GM12864 (cell line): ENCODE results near the gene POU2F1.

Experiments used
- DNase-seq: peaks from one replicate; pipeline ENCODE4 v3.0.0-alpha.2; 2011; ENCODE audit warnings: low read depth
- H3K4me3 ChIP-seq: 2 replicates; pipeline ENCODE4 v1.5.1; 2011; ENCODE audit warnings: mild to moderate bottlenecking, low read depth, low read length, control low read depth
- TF ChIP-seq, protein P1 (sequence below): IDR thresholded peaks from 2 replicates; pipeline ENCODE4 v1.5.1; 2011; ENCODE audit warnings: low read depth, mild to moderate bottlenecking, moderate library complexity, low read length, control low read depth, inconsistent platforms; ENCODE audit errors: missing control alignments

POU2F1 gene

DNA sequence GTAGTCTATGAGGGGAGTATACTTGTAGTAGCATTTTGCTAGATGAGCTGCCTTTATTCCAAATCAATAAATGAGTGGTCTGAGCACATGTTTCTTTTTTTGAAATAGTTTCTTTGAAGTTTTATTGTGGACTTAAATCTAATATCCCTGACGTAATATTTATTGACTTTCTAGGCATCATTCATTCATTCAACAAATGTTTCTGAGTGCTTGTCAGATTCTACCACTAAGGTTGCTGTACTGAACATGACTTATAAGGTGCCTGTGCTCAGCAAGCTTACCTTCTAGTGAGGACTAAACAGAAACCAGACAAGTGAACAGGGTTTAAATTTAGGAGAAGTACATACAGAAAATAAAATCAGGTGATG lies 68.4 kb downstream of the POU2F1 start:
- TF ChIP-seq, protein P1, sequence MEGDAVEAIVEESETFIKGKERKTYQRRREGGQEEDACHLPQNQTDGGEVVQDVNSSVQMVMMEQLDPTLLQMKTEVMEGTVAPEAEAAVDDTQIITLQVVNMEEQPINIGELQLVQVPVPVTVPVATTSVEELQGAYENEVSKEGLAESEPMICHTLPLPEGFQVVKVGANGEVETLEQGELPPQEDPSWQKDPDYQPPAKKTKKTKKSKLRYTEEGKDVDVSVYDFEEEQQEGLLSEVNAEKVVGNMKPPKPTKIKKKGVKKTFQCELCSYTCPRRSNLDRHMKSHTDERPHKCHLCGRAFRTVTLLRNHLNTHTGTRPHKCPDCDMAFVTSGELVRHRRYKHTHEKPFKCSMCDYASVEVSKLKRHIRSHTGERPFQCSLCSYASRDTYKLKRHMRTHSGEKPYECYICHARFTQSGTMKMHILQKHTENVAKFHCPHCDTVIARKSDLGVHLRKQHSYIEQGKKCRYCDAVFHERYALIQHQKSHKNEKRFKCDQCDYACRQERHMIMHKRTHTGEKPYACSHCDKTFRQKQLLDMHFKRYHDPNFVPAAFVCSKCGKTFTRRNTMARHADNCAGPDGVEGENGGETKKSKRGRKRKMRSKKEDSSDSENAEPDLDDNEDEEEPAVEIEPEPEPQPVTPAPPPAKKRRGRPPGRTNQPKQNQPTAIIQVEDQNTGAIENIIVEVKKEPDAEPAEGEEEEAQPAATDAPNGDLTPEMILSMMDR: no peak

DNA sequence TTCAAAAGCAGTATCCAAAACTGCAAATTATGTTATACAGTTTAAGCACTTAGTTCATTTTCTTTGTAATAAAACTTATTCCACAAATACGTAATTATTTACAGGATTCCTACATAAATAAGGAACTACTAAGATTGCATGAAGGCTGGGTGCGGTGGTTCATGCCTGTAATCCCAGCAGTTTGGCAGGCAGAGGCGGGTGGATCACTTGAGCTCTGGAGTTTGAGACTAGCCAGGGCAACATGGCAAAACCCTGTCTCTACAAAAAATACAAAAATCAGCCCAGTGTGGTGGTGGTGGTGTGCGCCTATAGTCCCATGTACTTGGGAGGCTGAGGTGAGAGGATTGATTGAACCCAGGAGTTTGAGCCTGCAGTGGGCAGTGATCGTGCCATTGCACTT lies 69.3 kb downstream of the POU2F1 start:
- TF ChIP-seq, protein P1: no peak
- no peak for DNase-seq
- no peak overlapping the region for H3K4me3 ChIP-seq

More for the DNA sequence above, 68.4 kb downstream of the POU2F1 start:
- no peak overlapping the region for H3K4me3 ChIP-seq
- DNase-seq: no peak

DNA sequence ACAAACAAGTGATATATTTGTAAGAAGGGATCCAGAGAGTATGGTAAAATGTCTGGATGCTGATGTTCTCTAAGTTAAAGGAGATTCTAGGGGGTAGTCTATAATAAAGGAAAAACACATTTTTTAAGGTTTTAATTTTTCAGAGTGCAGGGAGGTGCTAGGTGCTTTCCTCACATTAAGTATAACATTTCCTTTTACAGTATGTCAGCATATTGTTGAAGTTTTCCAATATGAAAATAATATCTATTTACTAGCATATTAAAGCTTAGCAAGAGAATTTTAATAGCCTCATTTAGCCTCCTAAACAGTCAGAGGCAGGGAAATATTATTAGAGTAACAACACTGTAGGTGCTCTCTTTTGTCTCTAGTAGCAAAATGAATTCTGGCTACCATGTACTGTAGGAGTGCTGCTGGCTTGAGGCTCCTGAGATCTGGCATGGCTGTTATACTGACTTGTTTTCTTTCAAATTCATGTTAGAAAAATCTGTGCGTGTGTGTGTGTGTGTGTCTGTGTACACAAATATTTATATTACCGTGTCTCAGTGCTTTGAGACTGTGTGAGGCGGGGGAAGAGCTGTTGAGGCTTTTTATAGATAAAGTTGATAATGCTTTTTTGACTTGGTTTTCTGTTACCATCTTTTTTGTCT lies 71.0 kb downstream of the POU2F1 start:
- DNase-seq: no peak
- H3K4me3 ChIP-seq: no peak overlapping the region
- TF ChIP-seq, protein P1: no peak

DNA sequence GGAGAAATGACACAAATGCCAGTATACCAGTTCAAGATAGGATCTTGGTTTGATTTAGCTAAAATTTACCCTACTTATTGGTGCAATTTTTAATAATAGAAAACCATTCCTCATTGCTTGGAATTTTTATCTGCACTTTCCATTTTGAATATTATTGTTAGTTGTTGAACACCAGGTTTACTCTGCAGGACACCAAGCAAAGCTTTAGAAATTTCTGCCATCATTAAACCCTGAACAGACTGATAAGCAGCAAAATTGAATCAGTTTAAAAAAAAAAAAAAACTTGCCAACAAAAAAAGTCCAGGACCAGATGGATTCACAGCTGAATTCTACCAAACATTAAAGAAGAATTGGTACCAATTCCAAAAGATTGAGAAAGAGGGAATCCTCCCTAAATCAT lies 71.5 kb downstream of the POU2F1 start:
- no peak for DNase-seq
- H3K4me3 ChIP-seq: no peak overlapping the region
- TF ChIP-seq, protein P1: no peak

DNA sequence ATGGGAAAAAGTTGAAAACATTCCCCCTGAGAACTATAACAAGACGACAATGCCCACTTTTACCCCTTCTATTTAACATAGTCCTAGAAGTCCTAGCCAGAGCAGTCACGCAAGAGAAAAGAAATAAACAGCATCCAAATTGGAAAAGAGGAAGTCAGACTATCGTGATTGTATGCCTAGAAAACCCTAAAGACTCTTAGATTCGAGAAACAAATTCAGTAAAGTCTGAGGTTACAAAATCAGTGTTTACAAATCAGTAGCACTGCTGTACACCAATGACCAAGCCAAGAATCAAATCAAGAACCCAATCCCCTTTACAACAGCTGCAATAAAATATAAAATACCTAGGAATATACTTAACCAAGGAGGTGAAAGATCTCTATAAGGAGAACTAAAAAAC lies 72.4 kb downstream of the POU2F1 start:
- no peak overlapping the region for H3K4me3 ChIP-seq
- TF ChIP-seq, protein P1: no peak
- DNase-seq: no peak

DNA sequence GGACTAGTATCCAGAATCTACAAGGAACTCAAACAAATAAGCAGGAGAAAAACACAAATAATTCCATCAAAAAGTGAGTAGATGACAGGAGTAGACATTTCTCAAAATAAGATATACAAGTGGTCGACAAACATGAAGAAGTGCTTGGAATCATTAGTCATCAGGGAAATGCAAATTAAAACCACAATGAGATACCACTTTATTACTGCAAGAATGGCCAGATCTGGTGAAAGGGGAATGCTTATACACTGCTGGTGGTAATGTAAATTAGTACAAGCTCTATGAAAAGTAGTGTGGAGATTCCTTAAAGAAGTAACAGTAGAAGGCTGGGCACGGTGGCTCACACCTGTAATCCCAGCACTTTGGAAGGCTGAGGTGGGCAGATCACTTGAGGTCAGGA lies 73.8 kb downstream of the POU2F1 start:
- no peak overlapping the region for H3K4me3 ChIP-seq
- TF ChIP-seq, protein P1: no peak
- no peak for DNase-seq
